Hematopoietic multipotent progenitor cell treated with erythropoietin and hydrocortisone succinate and interleukin-3 and kit ligand, for 15 days (in vitro differentiated cells): Measurements from ENCODE around the gene SPTBN1.

ENCODE experiments used
- DNase-seq: peaks from one replicate; pipeline ENCODE4 v3.0.0-alpha.2; 2015; ENCODE audit warnings: low spot score

The SPTBN1 gene

GRCh38 chr2:54529935-54530334, 73.8 kb downstream of the SPTBN1 start:
- DNase-seq, result no peak

- DNase-seq, result no peak
Measured at GRCh38 chr2:54531558-54531957, 75.4 kb downstream of the SPTBN1 start.

- DNase-seq, result no peak
Measured at GRCh38 chr2:54534221-54534620, 78.1 kb downstream of the SPTBN1 start.

GRCh38 chr2:54534625-54535024, 78.5 kb downstream of the SPTBN1 start:
- no peak for DNase-seq

GRCh38 chr2:54535599-54536195, 79.6 kb downstream of the SPTBN1 start:
- DNase-seq, result no peak

- no peak for DNase-seq
Measured at GRCh38 chr2:54536720-54537119, 80.6 kb downstream of the SPTBN1 start.

GRCh38 chr2:54538537-54538936, 82.4 kb downstream of the SPTBN1 start:
- DNase-seq, result no peak

- DNase-seq, result no peak
Measured at GRCh38 chr2:54539683-54540082, 83.6 kb downstream of the SPTBN1 start.

- DNase-seq, result no peak
Measured at GRCh38 chr2:54540194-54540593, 84.1 kb downstream of the SPTBN1 start.

GRCh38 chr2:54541995-54542394, 85.9 kb downstream of the SPTBN1 start:
- DNase-seq, result no peak

GRCh38 chr2:54543733-54544396, 87.7 kb downstream of the SPTBN1 start:
- DNase-seq, result no peak

- DNase-seq, result no peak
Measured at GRCh38 chr2:54545702-54546450, 89.7 kb downstream of the SPTBN1 start.

- DNase-seq, result no peak
Measured at GRCh38 chr2:54546518-54546917, 90.4 kb downstream of the SPTBN1 start.

GRCh38 chr2:54546923-54547720, 91.0 kb downstream of the SPTBN1 start:
- DNase-seq, result no peak

- DNase-seq, result no peak
Measured at GRCh38 chr2:54549430-54549829, 93.3 kb downstream of the SPTBN1 start.

- DNase-seq, result no peak
Measured at GRCh38 chr2:54549917-54550518, 93.9 kb downstream of the SPTBN1 start.

GRCh38 chr2:54550547-54550946, 94.4 kb downstream of the SPTBN1 start:
- DNase-seq, result no peak

- DNase-seq, result no peak
Measured at GRCh38 chr2:54551123-54551756, 95.1 kb downstream of the SPTBN1 start.

GRCh38 chr2:54553075-54553474, 96.9 kb downstream of the SPTBN1 start:
- no peak for DNase-seq

- no peak for DNase-seq
Measured at GRCh38 chr2:54553775-54554174, 97.6 kb downstream of the SPTBN1 start.

- no peak for DNase-seq
Measured at GRCh38 chr2:54555318-54555837, 99.3 kb downstream of the SPTBN1 start.
